ENCODE data around the gene TMEM132D.

DNA sequence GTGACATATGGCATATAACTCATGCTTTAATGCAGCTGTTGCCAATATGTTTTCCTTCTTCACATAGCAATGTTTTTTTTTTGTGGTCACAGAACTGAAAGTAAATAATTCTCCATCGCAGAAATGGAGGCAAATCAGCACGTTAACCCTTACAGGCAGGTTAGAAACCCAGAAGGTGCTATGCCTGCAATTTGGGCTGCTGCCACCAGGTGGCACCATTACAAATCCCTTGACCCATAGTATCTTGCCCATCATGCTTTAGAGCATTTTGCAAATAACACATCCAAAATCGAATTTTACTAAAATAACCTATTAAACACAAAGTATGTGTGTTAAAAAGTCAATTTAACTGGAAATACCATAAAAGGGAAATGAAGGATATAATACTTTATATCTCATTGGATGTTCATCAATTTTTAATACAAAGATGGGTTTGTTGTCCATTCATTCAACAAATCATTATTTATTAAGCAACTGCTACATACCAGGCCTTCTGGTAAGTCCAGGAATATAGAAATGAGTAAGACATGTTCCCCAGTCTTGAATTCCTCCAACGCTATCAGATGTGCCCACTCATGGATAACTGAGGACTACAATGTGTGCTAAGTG, 710.5 kb downstream of the TMEM132D start:
- TF ChIP-seq CTCF (IDR thresholded peaks at IDR 0.05; ENCODE audit: low read depth, low read length) (peak; percentile 96), POLR2A (IDR thresholded peaks at IDR 0.05; ENCODE audit: extremely low read depth, insufficient read length) (no peak)
